ENCODE results near the gene ZNF474. TPM values are rescaled to one million over a fixed set of nuclear protein-coding genes. Genes with fewer than 3 reads are reported as not detected.

Gene ZNF474
- total RNA-seq, 2 experiments from 2014 or later, result not detected

DNA sequence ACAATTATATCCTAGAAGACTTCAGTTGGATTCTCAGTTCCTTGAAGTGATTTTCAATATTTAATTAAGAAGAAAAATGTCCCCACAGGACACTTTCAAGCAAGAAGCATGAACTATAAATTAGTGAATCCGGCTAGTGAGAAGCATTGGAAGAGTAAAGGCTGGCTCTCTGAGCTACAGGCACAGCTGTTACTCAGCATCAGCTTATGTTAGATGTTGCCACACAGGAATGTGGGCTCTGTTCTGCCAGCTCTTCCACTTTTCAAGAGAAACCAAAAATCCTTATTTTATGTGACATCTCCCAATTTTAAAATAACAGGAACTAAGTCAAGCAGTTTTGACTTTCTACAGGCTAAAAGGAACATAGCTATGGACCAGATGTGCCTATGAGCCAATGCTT, 14.9 kb downstream of the ZNF474 start:
- no peak overlapping the region for H3K4me3 Mint-ChIP-seq
- ATAC-seq (no peak), DNase-seq (no peak)
- POLR2A ChIA-PET, result no interaction called here
- no peaks in the 10 kb centered on the region for H3K36me3 Mint-ChIP-seq (ENCODE audit: low read depth)
- intact Hi-C loops (cut with micrococcal nuclease), result no loop called here
- no peaks in the 10 kb centered on the region for H3K4me1 Mint-ChIP-seq (ENCODE audit: low read depth)
- CTCF ChIA-PET, result no interaction called here
- H3K27me3 Mint-ChIP-seq, result no peaks in the 10 kb centered on the region
- TF ChIP-seq CTCF (IDR thresholded peaks at IDR 0.05), result no peak
- no peaks in the 10 kb centered on the region for H3K9me3 Mint-ChIP-seq
- H3K27ac Mint-ChIP-seq, result no peak overlapping the region

GRCh38 chr5:122145906-122146305, 16.6 kb downstream of the ZNF474 start:
- Mint-ChIP-seq H3K27ac (no peak overlapping the region), H3K9me3 (no peaks in the 10 kb centered on the region), H3K4me3 (no peak overlapping the region), H3K4me1 (ENCODE audit: low read depth) (no peaks in the 10 kb centered on the region), H3K36me3 (ENCODE audit: low read depth) (no peaks in the 10 kb centered on the region), H3K27me3 (no peaks in the 10 kb centered on the region)
- no peak for TF ChIP-seq CTCF (IDR thresholded peaks at IDR 0.05)
- ATAC-seq, result no peak
- CTCF ChIA-PET, result no interaction called here
- no peak for DNase-seq
- POLR2A ChIA-PET, result no interaction called here
- intact Hi-C loops (cut with micrococcal nuclease), result no loop called here

GRCh38 chr5:122149321-122150090, 20.2 kb downstream of the ZNF474 start:
- H3K4me3 Mint-ChIP-seq, result no peak overlapping the region
- peaks cover 4% of the 10 kb centered on the region for H3K4me1 Mint-ChIP-seq (ENCODE audit: low read depth)
- intact Hi-C loops (cut with micrococcal nuclease), result no loop called here
- ATAC-seq (no peak), DNase-seq (no peak)
- H3K27me3 Mint-ChIP-seq, result no peaks in the 10 kb centered on the region
- no peak overlapping the region for H3K27ac Mint-ChIP-seq
- ChIA-PET CTCF (interaction anchor here (1.4 kb wide), 1 partner anchor 9 kb away, joined by 3 read pairs; no protein-coding TSS in a partner anchor), POLR2A (interaction anchor here (0.5 kb wide), 1 partner anchor 11 kb away, joined by 3 read pairs; a partner anchor contains a TSS)
- no peak for TF ChIP-seq CTCF (IDR thresholded peaks at IDR 0.05)
- no peaks in the 10 kb centered on the region for H3K9me3 Mint-ChIP-seq
- H3K36me3 Mint-ChIP-seq (ENCODE audit: low read depth), result no peaks in the 10 kb centered on the region

DNA sequence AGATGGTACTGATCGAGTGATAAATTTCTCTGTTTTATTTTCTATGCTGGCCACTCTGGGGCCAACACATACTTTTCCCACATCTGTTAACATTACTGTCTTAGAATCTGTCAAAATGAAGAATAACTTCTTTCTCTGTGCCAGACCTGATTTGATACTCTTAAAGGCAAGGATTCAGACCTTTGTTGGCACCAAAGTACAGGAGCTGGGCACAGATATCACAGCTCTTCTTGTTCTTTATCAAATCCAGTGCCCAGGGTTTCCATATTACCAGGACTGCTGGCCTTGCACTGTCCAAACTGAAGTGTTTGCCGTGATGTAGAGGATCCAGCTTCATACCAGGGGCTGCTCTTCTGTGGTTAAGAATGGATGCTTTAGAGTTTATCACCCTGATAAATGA, 20.9 kb downstream of the ZNF474 start:
- intact Hi-C loops (cut with micrococcal nuclease), result no loop called here
- no peaks in the 10 kb centered on the region for H3K9me3 Mint-ChIP-seq
- CTCF ChIA-PET, result interaction anchor here (1.4 kb wide), 1 partner anchor 9 kb away, joined by 3 read pairs; no protein-coding TSS in a partner anchor

More for the DNA sequence above, 20.9 kb downstream of the ZNF474 start:
- no peak for TF ChIP-seq CTCF (IDR thresholded peaks at IDR 0.05)
- H3K27me3 Mint-ChIP-seq, result no peaks in the 10 kb centered on the region
- ATAC-seq, result no peak
- H3K36me3 Mint-ChIP-seq (ENCODE audit: low read depth), result no peaks in the 10 kb centered on the region
- H3K4me3 Mint-ChIP-seq, result no peak overlapping the region
- peaks cover 6% of the 10 kb centered on the region for H3K4me1 Mint-ChIP-seq (ENCODE audit: low read depth)
- H3K27ac Mint-ChIP-seq, result no peak overlapping the region
- POLR2A ChIA-PET, result interaction anchor here (0.5 kb wide), 1 partner anchor 10 kb away, joined by 3 read pairs; a partner anchor contains a TSS
- DNase-seq, result no peak
